Stimulated activated CD4-positive, alpha-beta T cell treated with anti-CD3 and anti-CD28 coated beads, TNF-alpha, amount 100 ng/mL, for 48 hours (primary cell): ENCODE data around the gene DOCK11.

Source experiments
- DNase-seq, 3 donors: peaks; one replicate each; pipeline ENCODE4 v3.0.0-alpha.2; 2020; ENCODE audit warnings: low read depth in 3 of 3

The DOCK11 gene

GRCh38 chrX:118630848-118631247 is 135.2 kb downstream of the DOCK11 start:
- DNase-seq, result no peak

GRCh38 chrX:118631586-118631985 is 136.0 kb downstream of the DOCK11 start:
- DNase-seq, result no peak

GRCh38 chrX:118632862-118633261 is 137.2 kb downstream of the DOCK11 start:
- no peak for DNase-seq

GRCh38 chrX:118633530-118633929 is 137.9 kb downstream of the DOCK11 start:
- DNase-seq, result no peak

GRCh38 chrX:118634336-118634735 is 138.7 kb downstream of the DOCK11 start:
- DNase-seq, result no peak

- DNase-seq, result no peak
These were observed 142.4 kb downstream of the DOCK11 start for GRCh38 chrX:118637997-118638396.

GRCh38 chrX:118644378-118644777 is 148.8 kb downstream of the DOCK11 start:
- no peak for DNase-seq

- DNase-seq, result no peak
These were observed 157.1 kb downstream of the DOCK11 start for GRCh38 chrX:118652717-118653116.

- no peak for DNase-seq
These were observed 158.7 kb downstream of the DOCK11 start for GRCh38 chrX:118654331-118654730.

GRCh38 chrX:118655561-118656246 is 160.1 kb downstream of the DOCK11 start:
- DNase-seq, result no peak

- no peak for DNase-seq
These were observed 161.8 kb downstream of the DOCK11 start for GRCh38 chrX:118657413-118657812.

GRCh38 chrX:118660085-118660484 is 164.5 kb downstream of the DOCK11 start:
- DNase-seq, result no peak

GRCh38 chrX:118665204-118665603 is 169.6 kb downstream of the DOCK11 start:
- DNase-seq, result no peak

GRCh38 chrX:118666521-118666920 is 170.9 kb downstream of the DOCK11 start:
- DNase-seq, result no peak

- no peak for DNase-seq
These were observed 173.8 kb downstream of the DOCK11 start for GRCh38 chrX:118669435-118669834.

- no peak for DNase-seq
These were observed 179.8 kb downstream of the DOCK11 start for GRCh38 chrX:118675326-118675965.

GRCh38 chrX:118675966-118676349 is 180.3 kb downstream of the DOCK11 start:
- DNase-seq, result no peak

GRCh38 chrX:118677318-118677717 is 181.7 kb downstream of the DOCK11 start:
- DNase-seq, result no peak

- no peak for DNase-seq
These were observed 183.7 kb downstream of the DOCK11 start for GRCh38 chrX:118679290-118679689.

- DNase-seq, result no peak
These were observed 186.8 kb downstream of the DOCK11 start for GRCh38 chrX:118682258-118683014.

GRCh38 chrX:118685393-118685792 is 189.8 kb downstream of the DOCK11 start:
- no peak for DNase-seq

GRCh38 chrX:118688935-118689334 is 193.3 kb downstream of the DOCK11 start:
- no peak for DNase-seq

- DNase-seq, result no peak
These were observed 198.2 kb downstream of the DOCK11 start for GRCh38 chrX:118693843-118694242.
